Measurements from ENCODE around the gene NUP155. TPM values are rescaled to one million over a fixed set of nuclear protein-coding genes. Genes with fewer than 3 reads are reported as not detected.
"Not testable (repeated sequence)": the region's sequence is repeated elsewhere in the genome, so short reads cannot be mapped to it uniquely, and the experiment has no call there.

Gene NUP155
- 70.2 and 89.3 TPM in 2 replicates for total RNA-seq (ENCODE audit: low replicate concordance)

DNA sequence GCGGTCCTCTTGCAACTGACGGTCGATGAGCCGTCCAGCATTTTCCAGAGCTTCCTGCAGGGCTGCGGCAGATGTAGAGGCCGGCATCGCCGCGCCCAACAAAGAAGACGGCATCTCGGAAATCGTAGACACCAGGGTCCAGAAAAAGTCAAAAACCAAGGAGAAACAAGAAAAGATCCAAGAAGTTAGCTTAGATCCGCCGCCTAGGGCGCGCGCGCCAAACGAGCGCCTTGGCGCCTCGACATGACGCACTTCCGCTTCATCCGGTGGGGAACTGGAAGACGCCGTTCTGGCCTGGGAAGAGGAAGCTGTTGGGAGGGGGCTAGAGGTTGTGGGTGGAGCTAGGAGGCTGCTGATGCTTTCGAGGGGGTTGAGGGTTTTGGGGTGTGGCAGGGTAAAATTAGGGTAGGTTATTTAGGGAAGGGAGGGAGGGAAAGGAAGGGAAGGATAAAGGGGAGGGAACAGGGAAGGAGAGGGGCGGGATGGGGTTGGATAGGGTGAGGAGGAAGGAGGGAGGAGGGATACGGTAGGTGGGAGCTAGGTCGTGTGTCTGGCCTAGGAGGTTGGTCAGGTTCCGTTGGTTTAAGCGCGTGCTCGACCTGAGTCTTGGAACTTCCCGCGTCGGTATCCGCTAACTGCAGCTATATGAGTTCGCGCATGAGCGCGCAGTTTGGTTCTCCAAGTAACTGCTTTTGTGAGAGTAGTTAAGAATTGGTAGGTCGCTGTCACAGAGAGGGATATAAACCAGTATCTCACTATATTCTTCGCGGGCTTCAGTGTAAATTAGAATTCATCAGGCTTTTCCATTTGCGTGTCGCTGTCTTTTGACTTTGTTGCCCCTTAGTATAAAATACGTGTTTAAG lies at the start of gene NUP155:
Gene NUP155, minus strand, starts transcription at position 243 of the 863 bp plus-strand sequence. Its CDS starts 129 bp downstream, at position 114.
- Histone ChIP-seq H3K27ac (peak within 1 kb of the TSS; percentile 62), H2AFZ (replicated peaks) (peak within 1 kb of the TSS; percentile 85), H3K9ac (peak within 1 kb of the TSS; percentile 90), H4K20me1 (ENCODE audit: low read depth) (peaks cover 6% of the 10 kb centered on the region), H3K27me3 (no peaks in the 10 kb centered on the region), H3K4me1 (peaks cover 14% of the 10 kb centered on the region), H3K36me3 (no peaks in the 10 kb centered on the region), H3K4me3 (peak within 1 kb of the TSS; percentile 92), H3K79me2 (ENCODE audit: low read depth) (peaks cover 48% of the 10 kb centered on the region), H3F3A (ENCODE audit: low read depth) (peaks cover 14% of the 10 kb centered on the region), H3K9me3 (ENCODE audit: low read depth) (no peaks in the 10 kb centered on the region), H3K4me2 (peak within 1 kb of the TSS; percentile 97)
- peaks cover 4% of the 10 kb centered on the region for H3K27me3 Mint-ChIP-seq (ENCODE audit: insufficient read depth, low read depth)
- DNase-seq (ENCODE audit: low spot score), result peak; percentile 97
- H3K4me1 Mint-ChIP-seq, result peaks cover 19% of the 10 kb centered on the region
- TF ChIP-seq, protein P1, sequence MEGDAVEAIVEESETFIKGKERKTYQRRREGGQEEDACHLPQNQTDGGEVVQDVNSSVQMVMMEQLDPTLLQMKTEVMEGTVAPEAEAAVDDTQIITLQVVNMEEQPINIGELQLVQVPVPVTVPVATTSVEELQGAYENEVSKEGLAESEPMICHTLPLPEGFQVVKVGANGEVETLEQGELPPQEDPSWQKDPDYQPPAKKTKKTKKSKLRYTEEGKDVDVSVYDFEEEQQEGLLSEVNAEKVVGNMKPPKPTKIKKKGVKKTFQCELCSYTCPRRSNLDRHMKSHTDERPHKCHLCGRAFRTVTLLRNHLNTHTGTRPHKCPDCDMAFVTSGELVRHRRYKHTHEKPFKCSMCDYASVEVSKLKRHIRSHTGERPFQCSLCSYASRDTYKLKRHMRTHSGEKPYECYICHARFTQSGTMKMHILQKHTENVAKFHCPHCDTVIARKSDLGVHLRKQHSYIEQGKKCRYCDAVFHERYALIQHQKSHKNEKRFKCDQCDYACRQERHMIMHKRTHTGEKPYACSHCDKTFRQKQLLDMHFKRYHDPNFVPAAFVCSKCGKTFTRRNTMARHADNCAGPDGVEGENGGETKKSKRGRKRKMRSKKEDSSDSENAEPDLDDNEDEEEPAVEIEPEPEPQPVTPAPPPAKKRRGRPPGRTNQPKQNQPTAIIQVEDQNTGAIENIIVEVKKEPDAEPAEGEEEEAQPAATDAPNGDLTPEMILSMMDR (IDR thresholded peaks at IDR 0.05), result no peak
- TF ChIP-seq EZH2 (IDR thresholded peaks at IDR 0.05) (peak; percentile 8), EZH2phosphoT487 (IDR thresholded peaks at IDR 0.05) (no peak)
- H3K9me3 Mint-ChIP-seq, result no peaks in the 10 kb centered on the region
- H3K4me3 Mint-ChIP-seq, result peak within 1 kb of the TSS; percentile 99
- H3K36me3 Mint-ChIP-seq, result no peaks in the 10 kb centered on the region
- peak within 1 kb of the TSS; percentile 97 for H3K27ac Mint-ChIP-seq

DNA sequence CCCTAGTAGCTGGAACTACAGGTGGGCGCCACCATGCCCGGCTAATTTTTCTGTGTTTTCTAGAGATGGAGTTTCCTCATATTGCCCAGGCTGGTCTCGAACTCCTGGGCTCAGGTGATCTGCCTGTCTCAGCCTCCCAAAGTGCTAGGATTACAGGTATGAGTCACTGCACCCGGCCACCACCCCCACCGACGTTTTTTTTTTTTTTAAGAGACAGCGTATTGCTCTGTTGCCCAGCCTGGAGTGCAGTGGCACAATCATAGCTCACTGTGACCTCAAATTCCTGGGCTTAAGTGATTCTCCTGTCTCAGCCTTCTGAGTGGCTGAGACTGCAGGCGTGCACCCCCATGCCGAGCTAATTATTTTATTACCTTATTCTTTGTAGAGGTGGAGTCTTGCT lies 46.4 kb upstream of the NUP155 start:
- no peaks in the 10 kb centered on the region for H3K9me3 ChIP-seq (ENCODE audit: low read depth)
- H3K79me2 ChIP-seq (ENCODE audit: low read depth), result no peaks in the 10 kb centered on the region
- H3K36me3 ChIP-seq, result no peaks in the 10 kb centered on the region
- Mint-ChIP-seq H3K9me3 (no peaks in the 10 kb centered on the region), H3K4me1 (no peaks in the 10 kb centered on the region), H3K36me3 (peaks cover 10% of the 10 kb centered on the region), H3K27me3 (ENCODE audit: insufficient read depth, low read depth) (no peaks in the 10 kb centered on the region), H3K27ac (no peak overlapping the region), H3K4me3 (no peak overlapping the region)
- no peak overlapping the region for H3K4me2 ChIP-seq
- H3K27me3 ChIP-seq, result no peaks in the 10 kb centered on the region
- DNase-seq (ENCODE audit: low spot score), result no peak
- no peak overlapping the region for H3K4me3 ChIP-seq
- H3K27ac ChIP-seq, result no peak overlapping the region
- H3F3A ChIP-seq (ENCODE audit: low read depth), result no peaks in the 10 kb centered on the region
- H3K9ac ChIP-seq, result no peak overlapping the region
- no peak overlapping the region for H2AFZ ChIP-seq (replicated peaks)
- peaks cover 4% of the 10 kb centered on the region for H4K20me1 ChIP-seq (ENCODE audit: low read depth)
- H3K4me1 ChIP-seq, result no peaks in the 10 kb centered on the region
- TF ChIP-seq EZH2 (IDR thresholded peaks at IDR 0.05), result no peak
- TF ChIP-seq, protein P1 (IDR thresholded peaks at IDR 0.05), result no peak
- TF ChIP-seq EZH2phosphoT487 (IDR thresholded peaks at IDR 0.05), result no peak

DNA sequence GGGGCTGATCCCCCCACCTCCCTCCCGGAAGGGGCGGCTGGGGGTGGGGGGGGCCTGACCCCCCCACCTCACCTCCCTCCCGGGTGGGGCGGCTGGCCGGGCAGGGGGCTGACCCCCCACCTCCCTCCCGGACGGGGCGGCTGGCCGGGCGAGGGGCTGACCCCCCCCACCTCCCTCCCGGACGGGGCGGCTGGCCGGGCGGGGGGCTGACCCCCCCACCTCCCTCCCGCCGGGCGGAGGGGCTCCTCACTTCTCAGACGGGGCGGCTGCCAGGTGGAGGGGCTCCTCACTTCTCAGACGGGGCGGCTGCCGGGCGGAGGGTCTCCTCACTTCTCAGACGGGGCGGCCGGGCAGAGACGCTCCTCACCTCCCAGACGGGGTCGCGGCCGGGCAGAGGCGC lies 44.5 kb upstream of the NUP155 start:
- not testable (repeated sequence) for H3K4me3 Mint-ChIP-seq; DNase-seq (ENCODE audit: low spot score); H3K4me3 ChIP-seq; H3K27me3 ChIP-seq; H3K4me1 Mint-ChIP-seq; H3K79me2 ChIP-seq (ENCODE audit: low read depth); H3K27ac ChIP-seq; H3K9ac ChIP-seq; H2AFZ ChIP-seq (replicated peaks); H3K27me3 Mint-ChIP-seq (ENCODE audit: insufficient read depth, low read depth); H3K27ac Mint-ChIP-seq; H3K9me3 Mint-ChIP-seq; H3F3A ChIP-seq (ENCODE audit: low read depth); H3K4me2 ChIP-seq; H4K20me1 ChIP-seq (ENCODE audit: low read depth); H3K36me3 ChIP-seq; H3K4me1 ChIP-seq; H3K9me3 ChIP-seq (ENCODE audit: low read depth)
- H3K36me3 Mint-ChIP-seq, result peaks cover 10% of the 10 kb centered on the region

DNA sequence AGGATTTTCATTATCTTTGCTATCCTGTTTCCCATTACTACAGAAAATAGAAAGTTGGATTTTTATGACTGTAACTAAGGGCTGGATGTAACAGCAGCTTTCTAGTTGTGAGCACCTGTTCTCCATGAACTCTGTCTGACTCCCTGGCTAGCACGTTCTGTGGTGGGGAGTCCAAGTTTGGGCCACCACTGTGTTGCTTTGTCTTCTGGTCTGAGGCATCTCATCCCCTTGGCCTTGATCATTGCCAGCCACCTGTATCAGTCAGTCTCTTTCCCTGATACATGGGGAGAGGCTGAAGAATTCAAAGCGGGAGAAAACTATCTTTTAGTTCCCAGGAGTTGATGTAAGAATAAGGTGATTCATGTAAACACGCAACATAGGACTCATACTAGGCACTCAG lies 41.6 kb upstream of the NUP155 start:
- Histone ChIP-seq H3K79me2 (ENCODE audit: low read depth) (no peaks in the 10 kb centered on the region), H3K4me1 (no peaks in the 10 kb centered on the region), H3K9me3 (ENCODE audit: low read depth) (no peaks in the 10 kb centered on the region), H3F3A (ENCODE audit: low read depth) (no peaks in the 10 kb centered on the region), H3K27me3 (no peaks in the 10 kb centered on the region), H3K36me3 (no peaks in the 10 kb centered on the region), H4K20me1 (ENCODE audit: low read depth) (peaks cover 4% of the 10 kb centered on the region), H3K4me2 (no peak overlapping the region), H2AFZ (replicated peaks) (no peak overlapping the region), H3K4me3 (no peak overlapping the region), H3K9ac (no peak overlapping the region), H3K27ac (no peak overlapping the region)
- Mint-ChIP-seq H3K4me1 (no peaks in the 10 kb centered on the region), H3K36me3 (peaks cover 10% of the 10 kb centered on the region), H3K27me3 (ENCODE audit: insufficient read depth, low read depth) (no peaks in the 10 kb centered on the region), H3K9me3 (no peaks in the 10 kb centered on the region), H3K27ac (no peak overlapping the region), H3K4me3 (no peak overlapping the region)
- no peak for TF ChIP-seq EZH2 (IDR thresholded peaks at IDR 0.05)
- TF ChIP-seq EZH2phosphoT487 (IDR thresholded peaks at IDR 0.05), result no peak
- TF ChIP-seq, protein P1 (IDR thresholded peaks at IDR 0.05), result no peak
- no peak for DNase-seq (ENCODE audit: low spot score)
